K562 (cell line): ENCODE measurements around the gene PTRHD1. TPM values are rescaled to one million over a fixed set of nuclear protein-coding genes. Genes with fewer than 3 reads are reported as not detected.

Source experiments
- ATAC-seq: fragments of 200-7000 bp; cut with Tn5 transposase; 3 replicates; pipeline ENCODE4 v1.9.1; 2020; ENCODE audit warnings: moderate library complexity
- BruUV-seq: library from RNA; stranded (reverse); fragments of 400-500 nt; replicated peaks from 2 replicates; lab custom pipeline; 2021; lab: Mats Ljungman, UMichigan
- CTCF ChIA-PET: fragments of 300-600 bp; formaldehyde crosslinking; extraction: SDS; loops from one replicate; lab custom pipeline; 2021; ENCODE audit warnings: low intra/inter-chr PET ratio; lab: Yijun Ruan, JAX
- POLR2A ChIA-PET: fragments of 300-600, 350-650 bp; sonication (Branson Sonifier 250); formaldehyde crosslinking; extraction: SDS; loops from one replicate; lab custom pipeline; 2021; ENCODE audit warnings: antibody characterized with exemption, inconsistent platforms; lab: Yijun Ruan, JAX
- DNase-seq, 4 experiments: peaks; one replicate each; pipeline versions ENCODE4 v3.0.0 to v3.0.0-alpha.2; 2011 to 2018; ENCODE audit warnings: low spot score in 3 of 4, mixed read lengths in 3 of 4; ENCODE audit errors: extremely low read depth in 1 of 4
- FAIRE-seq: peaks from 2 replicates; lab custom pipeline; 2011; peaks lifted over from hg19 to GRCh38; lab: Jason Lieb, UNC
- H2AFZ ChIP-seq: 2 replicates; pipeline ENCODE4 v1.6.0; 2011; ENCODE audit warnings: low read depth, low read length, control low read depth, inconsistent platforms
- H3K27ac ChIP-seq: fragments of 200-600 bp; 3 replicates; pipeline ENCODE4 v1.8.0; 2011; ENCODE audit warnings: low read depth, mild to moderate bottlenecking, control low read depth, inconsistent platforms, low read length, moderate library complexity, mixed read lengths; ENCODE audit errors: extremely low read depth
- H3K27me3 ChIP-seq, 2 experiments: fragments of 300-600 bp in 1 of 2; 2 replicates in 1 of 2; 3 replicates in 1 of 2; pipeline versions ENCODE4 v1.6.0 to v1.8.0; 2011; ENCODE audit warnings: inconsistent platforms in 2 of 2, low read length in 2 of 2, mild to moderate bottlenecking in 1 of 2, mixed read lengths in 1 of 2, moderate library complexity in 1 of 2; ENCODE audit not compliant: control insufficient read depth in 2 of 2, insufficient read depth in 2 of 2
- H3K36me3 ChIP-seq: fragments of 300-600 bp; 3 replicates; pipeline ENCODE4 v1.8.0; 2011; ENCODE audit warnings: mild to moderate bottlenecking, low read length, inconsistent platforms; ENCODE audit not compliant: control insufficient read depth, insufficient read depth
- H3K4me1 ChIP-seq, 2 experiments: fragments of 200-600 bp in 1 of 2; replicated peaks in 1 of 2; 2 replicates in 1 of 2; 3 replicates in 1 of 2; pipeline versions ENCODE4 v1.5.1 to v1.8.0; 2011; ENCODE audit warnings: inconsistent platforms in 2 of 2, low read length in 2 of 2, mild to moderate bottlenecking in 1 of 2, mixed read lengths in 1 of 2, moderate library complexity in 1 of 2; ENCODE audit not compliant: control insufficient read depth in 2 of 2, insufficient read depth in 2 of 2
- H3K4me2 ChIP-seq: 2 replicates; pipeline ENCODE4 v1.6.1; 2011; ENCODE audit warnings: low read length, control low read depth, inconsistent platforms, mixed read lengths; ENCODE audit not compliant: insufficient read depth
- H3K4me3 ChIP-seq: fragments of 200-600 bp; sonication (generic), shearing (Covaris generic); 2 replicates; pipeline ENCODE4 v1.5.1; 2016; ENCODE audit warnings: control low read depth, inconsistent platforms
- H3K79me2 ChIP-seq: fragments of 200-600 bp; 3 replicates; pipeline ENCODE4 v1.8.0; 2011; ENCODE audit warnings: low read length, inconsistent platforms; ENCODE audit not compliant: control insufficient read depth, insufficient read depth
- H3K9ac ChIP-seq, 2 experiments: 2 replicates each; pipeline versions ENCODE4 v1.6.0 to v1.6.1; 2011; ENCODE audit warnings: low read depth in 2 of 2, low read length in 2 of 2, control low read depth in 1 of 2, inconsistent platforms in 1 of 2, mild to moderate bottlenecking in 1 of 2, mixed read lengths in 1 of 2; ENCODE audit not compliant: insufficient read depth in 1 of 2
- H3K9me1 ChIP-seq: one replicate; pipeline ENCODE4 v1.6.0; 2011; ENCODE audit warnings: inconsistent platforms, mild to moderate bottlenecking, low read length, moderate library complexity; ENCODE audit not compliant: control insufficient read depth, insufficient read depth
- H3K9me3 ChIP-seq: replicated peaks from 2 replicates; pipeline ENCODE4 v1.5.1; 2011; ENCODE audit warnings: low read depth, low read length, inconsistent platforms; ENCODE audit not compliant: control insufficient read depth, insufficient read depth
- H4K20me1 ChIP-seq: replicated peaks from 2 replicates; pipeline ENCODE4 v1.6.1; 2011; ENCODE audit warnings: low read length, inconsistent platforms, mixed read lengths; ENCODE audit not compliant: control insufficient read depth, insufficient read depth
- ATF3 ChIP-seq, 2 experiments: fragments of 450-650 bp in 1 of 2; sonication (generic) in 1 of 2; formaldehyde crosslinking in 1 of 2; IDR thresholded peaks in 1 of 2; conservative IDR thresholded peaks in 1 of 2; 2 replicates each; pipeline versions ENCODE4 v1.6.1 to v1.8.1; 2016 to 2023; ENCODE audit warnings: mild to moderate bottlenecking in 2 of 2, moderate library complexity in 2 of 2, inconsistent platforms in 1 of 2, missing genetic modification reagents in 1 of 2
- BDP1 ChIP-seq: IDR thresholded peaks from 3 replicates; pipeline ENCODE4 v1.6.1; 2011; ENCODE audit not compliant: insufficient read length, insufficient read depth
- CSDE1 ChIP-seq, 2 experiments: fragments of 450-650 bp; IDR thresholded peaks; 2 replicates each; pipeline ENCODE4 v1.6.1; 2016; ENCODE audit warnings: mild to moderate bottlenecking in 1 of 2
- DIDO1 ChIP-seq: fragments of 450-650 bp; IDR thresholded peaks from 2 replicates; pipeline ENCODE4 v1.6.1; 2016; ENCODE audit warnings: low read depth, missing biosample characterization, missing genetic modification characterization
- E4F1 ChIP-seq: fragments of 250-450 bp; sonication (Bioruptor Pico); IDR thresholded peaks from 2 replicates; pipeline ENCODE4 v1.5.0; 2021; ENCODE audit warnings: mild to moderate bottlenecking, borderline replicate concordance
- ESRRB ChIP-seq: fragments of 250-450 bp; sonication (Bioruptor Pico); IDR thresholded peaks from 2 replicates; pipeline ENCODE4 v1.5.0; 2020; ENCODE audit warnings: mild to moderate bottlenecking, moderate library complexity, borderline replicate concordance
- LCOR ChIP-seq: sonication (generic); formaldehyde crosslinking; IDR thresholded peaks from 2 replicates; pipeline ENCODE4 v1.8.0; 2022; ENCODE audit warnings: mild to moderate bottlenecking, missing genetic modification reagents
- PML ChIP-seq: IDR thresholded peaks from 2 replicates; pipeline ENCODE4 v1.6.1; 2012; ENCODE audit warnings: low read length, inconsistent platforms
- POLR2A ChIP-seq: fragments of 450-650 bp; conservative IDR thresholded peaks from 2 replicates; pipeline ENCODE4 v1.6.1; 2016
- POLR2B ChIP-seq: fragments of 450-650 bp; IDR thresholded peaks from 2 replicates; pipeline ENCODE4 v1.6.1; 2018; ENCODE audit warnings: low read depth; ENCODE audit not compliant: partially characterized antibody
- POLR2G ChIP-seq: fragments of 200-400 bp; formaldehyde crosslinking; IDR thresholded peaks from 2 replicates; pipeline ENCODE4 v1.6.1; 2017; ENCODE audit warnings: low read depth, mild to moderate bottlenecking, antibody characterized with exemption, low read length, moderate library complexity
- PRMT5 ChIP-seq: sonication (generic); formaldehyde crosslinking; IDR thresholded peaks from 2 replicates; pipeline ENCODE4 v1.5.0; 2020; ENCODE audit warnings: missing genetic modification reagents
- PTTG1 ChIP-seq: fragments of 450-650 bp; IDR thresholded peaks from 2 replicates; pipeline ENCODE4 v1.6.1; 2016; ENCODE audit warnings: low read depth, mild to moderate bottlenecking, missing genetic modification characterization, missing compliant biosample characterization
- RB1 ChIP-seq: fragments of 450-650 bp; IDR thresholded peaks from 2 replicates; pipeline ENCODE4 v1.6.1; 2017; ENCODE audit warnings: low read depth, mild to moderate bottlenecking
- RBM22 ChIP-seq: fragments of 200-400 bp; formaldehyde crosslinking; IDR thresholded peaks from 2 replicates; pipeline ENCODE4 v1.6.1; 2018; ENCODE audit warnings: low read length, low read depth; ENCODE audit not compliant: poor library complexity, severe bottlenecking
- SUPT5H ChIP-seq: fragments of 450-650 bp; IDR thresholded peaks from 2 replicates; pipeline ENCODE4 v1.6.1; 2016
- TCF7 ChIP-seq: sonication (generic); IDR thresholded peaks from 2 replicates; pipeline ENCODE4 v1.6.1; 2016; ENCODE audit warnings: antibody characterized with exemption, borderline replicate concordance
- TEAD2 ChIP-seq: fragments of 450-650 bp; IDR thresholded peaks from 2 replicates; pipeline ENCODE4 v1.6.1; 2016; ENCODE audit warnings: missing genetic modification characterization, control low read depth, missing compliant biosample characterization
- XRCC4 ChIP-seq: IDR thresholded peaks from one replicate; pipeline ENCODE4 v1.6.1; 2011; ENCODE audit not compliant: insufficient read depth, insufficient read length; ENCODE audit errors: extremely low read depth
- ZBED1 ChIP-seq: IDR thresholded peaks from 2 replicates; pipeline ENCODE4 v1.6.1; 2014
- ZNF175 ChIP-seq: fragments of 200-800 bp; sonication (Bioruptor generic); IDR thresholded peaks from 2 replicates; pipeline ENCODE4 v1.6.1; 2016; ENCODE audit warnings: low read depth, mild to moderate bottlenecking, missing genetic modification characterization, missing compliant biosample characterization
- WGBS: fragments of 100-300 bp; shearing (Covaris generic); methylation state at CpG from one replicate; pipeline ENCODE4 v1.1.6; 2016; ENCODE audit warnings: low coverage, mixed read lengths; ENCODE audit not compliant: insufficient coverage; ENCODE audit errors: missing lambda C conversion rate; 5-methylcytosine and 5-hydroxymethylcytosine counted together
- in situ Hi-C: fragments of 300-500 bp; cut with MboI; formaldehyde crosslinking; loops from 4 replicates; pipeline ENCODE4 v1.15.0; 2018; ENCODE audit warnings: inconsistent platforms, mixed read lengths
- intact Hi-C: fragments of 100-400 bp; cut with micrococcal nuclease; formaldehyde crosslinking; loops from 2 replicates; pipeline ENCODE4 v1.14.2; 2022
- polyA plus RNA-seq, 8 experiments: library from polyadenylated mRNA; depleted of rRNA in 4 of 8; stranded (reverse) in 5 of 8; unstranded in 3 of 8; fragments of >200 nt; fragmentation: Nextera tagmentation in 2 of 8; fragmentation: Illumina TruSeq in 1 of 8; extraction: Ambion mirVana in 2 of 8; extraction: Trizol in 1 of 8; gene quantifications; 2 replicates each; pipeline versions ENCODE4 v1.2.1 to v1.2.3, GENCODE V29; 2011 to 2014; ENCODE audit warnings: inconsistent platforms in 1 of 8, missing spikeins in 1 of 8
- total RNA-seq, 7 experiments: library from RNA; depleted of rRNA in 6 of 7; stranded (reverse); fragments of >200 nt in 6 of 7; fragmentation: Illumina TruSeq in 2 of 7; extraction: Trizol in 2 of 7; gene quantifications; 2 replicates each; pipeline versions ENCODE4 v1.2.1 to v1.2.3, GENCODE V29; 2011 to 2021; ENCODE audit warnings: low replicate concordance in 1 of 7

PTRHD1 gene
- total and polyA plus RNA-seq, 9 of the 15 experiments (the other 6 are each of a cell fraction or from before 2014, with no cell fraction given) = 15.8 to 83.2 (median 46.6) TPM

- Histone ChIP-seq H2AFZ (no peak overlapping the region), H3K9me1 (no peaks in the 10 kb centered on the region), H3K9me3 (no peaks in the 10 kb centered on the region), H3K9ac (peak overlapping the region in 1 of 2 experiments; percentile 62; a peak in 1 of 4 replicates), H3K27me3 (no peaks in the 10 kb centered on the region), H3K27ac (peak overlapping the region; percentile 25; the same call in 1 of the 3 replicates), H3K36me3 (peaks cover 96% of the 10 kb centered on the region), H3K4me1 (peaks cover 5 to 28% of the 10 kb centered on the region in 2 experiments; a peak in 4 of 5 replicates), H3K4me3 (no peak overlapping the region), H3K79me2 (peaks cover 3% of the 10 kb centered on the region; the same call in 2 of the 3 replicates), H3K4me2 (no peak overlapping the region), H4K20me1 (0 out of 2 replicates have a peak, but pooled peaks cover 2% of the 10 kb centered on the region)
- DNase-seq (no peak), FAIRE-seq (no peak), ATAC-seq (peak; percentile 7; the same call in 1 of the 3 replicates)
- in situ Hi-C loops (no loop called here), intact Hi-C loops (no loop called here)
- TSS peak; percentile 27 for BruUV-seq
- CTCF ChIA-PET = no interaction called here
- POLR2A ChIA-PET = interaction anchor here (0.6 to 2.0 kb wide), 5 partner anchors 9 to 505 kb away, joined by 3 to 6 read pairs (median 3); no protein-coding TSS in a partner anchor
- WGBS = 92% methylated on average over 11 of the region's 21 CpGs
- no peak for TF ChIP-seq ATF3 (IDR thresholded peaks at IDR 0.05)
- no peak for TF ChIP-seq ATF3 (CRISPR knock-in tag; conservative IDR thresholded peaks at IDR 0.05)
- peak; percentile 47 for TF ChIP-seq RBM22
- no peak for TF ChIP-seq CSDE1 (IDR thresholded peaks at IDR 0.05)
- peak; percentile 16 for TF ChIP-seq POLR2B
- TF ChIP-seq ESRRB (CRISPR knock-in tag) = no peak
- TF ChIP-seq PML = peak; percentile 41; the same call in 1 of the 2 replicates
- TF ChIP-seq XRCC4 = no peak
- TF ChIP-seq ZNF175 (CRISPR knock-in tag) = no peak
- no peak for TF ChIP-seq PTTG1 (tag)
- TF ChIP-seq SUPT5H = peak; percentile 49
- peak; percentile 44; the same call in 1 of the 2 replicates for TF ChIP-seq POLR2G
- no peak for TF ChIP-seq PRMT5 (CRISPR knock-in tag)
- no peak for TF ChIP-seq DIDO1 (tag)
- no peak for TF ChIP-seq TCF7
- no peak for TF ChIP-seq RB1
- TF ChIP-seq POLR2A = peak; percentile 39
- TF ChIP-seq LCOR (CRISPR knock-in tag) = no peak
- 0 out of 2 replicates have a peak, but pooled peaks have one; percentile 26 for TF ChIP-seq ZBED1
- TF ChIP-seq BDP1 = no peak
- TF ChIP-seq TEAD2 (tag) = no peak
- no peak for TF ChIP-seq E4F1
Observed at GRCh38 chr2:24819442-24820174, 26.4 kb upstream of the PTRHD1 start.
